SK-N-SH treated with all-trans-retinoic acid at 6 μM for 48 hours (cell line): ENCODE results near the gene SH3PXD2B.

Experiments
- ATAC-seq: fragments of 200-7000 bp; cut with Tn5 transposase; 3 replicates; pipeline ENCODE4 v1.9.1; 2020; ENCODE audit warnings: mild to moderate bottlenecking, moderate library complexity
- ARNTL ChIP-seq: fragments of 450-650 bp; formaldehyde crosslinking; IDR thresholded peaks from 2 replicates; pipeline ENCODE4 v1.5.0; 2020; ENCODE audit warnings: low read depth, mild to moderate bottlenecking, moderate library complexity, borderline replicate concordance
- BACH2 ChIP-seq: fragments of 250-450 bp; sonication (Bioruptor Pico); IDR thresholded peaks from 2 replicates; pipeline ENCODE4 v1.9.0; 2021; ENCODE audit warnings: mild to moderate bottlenecking, borderline replicate concordance
- CREB5 ChIP-seq: fragments of 250-450 bp; sonication (Bioruptor Pico); IDR thresholded peaks from 2 replicates; pipeline ENCODE4 v1.5.1; 2020; ENCODE audit warnings: low read depth, mild to moderate bottlenecking, moderate library complexity
- CSDC2 ChIP-seq: fragments of 250-450 bp; sonication (Bioruptor Pico); IDR thresholded peaks from 2 replicates; pipeline ENCODE4 v1.5.0; 2020; ENCODE audit warnings: mild to moderate bottlenecking, moderate library complexity
- ESRRG ChIP-seq: fragments of 250-450 bp; sonication (Bioruptor Pico); IDR thresholded peaks from 2 replicates; pipeline ENCODE4 v1.6.1; 2021; ENCODE audit warnings: mild to moderate bottlenecking
- GLIS3 ChIP-seq: fragments of 250-450 bp; sonication (Bioruptor Pico); IDR thresholded peaks from 2 replicates; pipeline ENCODE4 v1.5.0; 2020; ENCODE audit warnings: mild to moderate bottlenecking, moderate library complexity
- ISL1 ChIP-seq: fragments of 250-450 bp; sonication (Bioruptor Pico); IDR thresholded peaks from 2 replicates; pipeline ENCODE4 v2.1.2; 2022; ENCODE audit warnings: mild to moderate bottlenecking, moderate library complexity
- OSR1 ChIP-seq: fragments of 250-450 bp; sonication (Bioruptor Pico); IDR thresholded peaks from 2 replicates; pipeline ENCODE4 v1.8.0; 2022; ENCODE audit warnings: moderate library complexity, mild to moderate bottlenecking, inconsistent platforms
- PATZ1 ChIP-seq: fragments of 250-450 bp; sonication (Bioruptor Pico); IDR thresholded peaks from 2 replicates; pipeline ENCODE4 v1.8.0; 2020; ENCODE audit warnings: mild to moderate bottlenecking, moderate library complexity, borderline replicate concordance
- SNAI2 ChIP-seq: fragments of 250-450 bp; sonication (Bioruptor Pico); IDR thresholded peaks from 2 replicates; pipeline ENCODE4 v1.5.0; 2020; ENCODE audit warnings: mild to moderate bottlenecking, moderate library complexity
- TCF4 ChIP-seq: fragments of 250-450 bp; sonication (Bioruptor Pico); IDR thresholded peaks from 2 replicates; pipeline ENCODE4 v1.8.0; 2021; ENCODE audit warnings: mild to moderate bottlenecking, moderate library complexity, borderline replicate concordance
- TOX ChIP-seq: fragments of 250-450 bp; sonication (Bioruptor Pico); IDR thresholded peaks from 2 replicates; pipeline ENCODE4 v1.8.0; 2021; ENCODE audit warnings: mild to moderate bottlenecking, moderate library complexity, borderline replicate concordance
- ZC3H10 ChIP-seq: fragments of 250-450 bp; sonication (Bioruptor Pico); IDR thresholded peaks from 2 replicates; pipeline ENCODE4 v1.5.1; 2021; ENCODE audit warnings: mild to moderate bottlenecking, moderate library complexity
- ZFP3 ChIP-seq: fragments of 250-450 bp; sonication (Bioruptor Pico); IDR thresholded peaks from 2 replicates; pipeline ENCODE4 v1.5.0; 2020; ENCODE audit warnings: mild to moderate bottlenecking, moderate library complexity
- ZFP30 ChIP-seq: fragments of 450-650 bp; formaldehyde crosslinking; IDR thresholded peaks from 2 replicates; pipeline ENCODE4 v1.5.0; 2022; ENCODE audit warnings: mild to moderate bottlenecking, moderate library complexity
- ZNF565 ChIP-seq: fragments of 450-650 bp; formaldehyde crosslinking; conservative IDR thresholded peaks from 2 replicates; pipeline ENCODE4 v1.5.0; 2020; ENCODE audit warnings: low read depth, mild to moderate bottlenecking, moderate library complexity
- ZNF70 ChIP-seq: fragments of 450-650 bp; formaldehyde crosslinking; IDR thresholded peaks from 2 replicates; pipeline ENCODE4 v1.5.0; 2020; ENCODE audit warnings: mild to moderate bottlenecking, moderate library complexity
- ZNF8 ChIP-seq: fragments of 450-650 bp; formaldehyde crosslinking; IDR thresholded peaks from 2 replicates; pipeline ENCODE4 v1.5.0; 2020; ENCODE audit warnings: mild to moderate bottlenecking, moderate library complexity
- TF ChIP-seq, protein P1 (sequence below): fragments of 250-450 bp; sonication (Bioruptor Pico); IDR thresholded peaks from 2 replicates; pipeline ENCODE4 v1.5.0; 2020; ENCODE audit warnings: mild to moderate bottlenecking, moderate library complexity
- TF ChIP-seq, protein P2 (sequence below): fragments of 250-450 bp; sonication (Bioruptor Pico); IDR thresholded peaks from 2 replicates; pipeline ENCODE4 v1.5.1; 2021; ENCODE audit warnings: mild to moderate bottlenecking, moderate library complexity
- TF ChIP-seq, protein P3 (sequence below): fragments of 250-450 bp; sonication (Bioruptor Pico); IDR thresholded peaks from 2 replicates; pipeline ENCODE4 v1.8.0; 2021; ENCODE audit warnings: low read depth, mild to moderate bottlenecking, moderate library complexity, borderline replicate concordance

SH3PXD2B gene

GRCh38 chr5:172348084-172348483 lies 106.2 kb downstream of the SH3PXD2B start (continued):
- TF ChIP-seq, protein P1, sequence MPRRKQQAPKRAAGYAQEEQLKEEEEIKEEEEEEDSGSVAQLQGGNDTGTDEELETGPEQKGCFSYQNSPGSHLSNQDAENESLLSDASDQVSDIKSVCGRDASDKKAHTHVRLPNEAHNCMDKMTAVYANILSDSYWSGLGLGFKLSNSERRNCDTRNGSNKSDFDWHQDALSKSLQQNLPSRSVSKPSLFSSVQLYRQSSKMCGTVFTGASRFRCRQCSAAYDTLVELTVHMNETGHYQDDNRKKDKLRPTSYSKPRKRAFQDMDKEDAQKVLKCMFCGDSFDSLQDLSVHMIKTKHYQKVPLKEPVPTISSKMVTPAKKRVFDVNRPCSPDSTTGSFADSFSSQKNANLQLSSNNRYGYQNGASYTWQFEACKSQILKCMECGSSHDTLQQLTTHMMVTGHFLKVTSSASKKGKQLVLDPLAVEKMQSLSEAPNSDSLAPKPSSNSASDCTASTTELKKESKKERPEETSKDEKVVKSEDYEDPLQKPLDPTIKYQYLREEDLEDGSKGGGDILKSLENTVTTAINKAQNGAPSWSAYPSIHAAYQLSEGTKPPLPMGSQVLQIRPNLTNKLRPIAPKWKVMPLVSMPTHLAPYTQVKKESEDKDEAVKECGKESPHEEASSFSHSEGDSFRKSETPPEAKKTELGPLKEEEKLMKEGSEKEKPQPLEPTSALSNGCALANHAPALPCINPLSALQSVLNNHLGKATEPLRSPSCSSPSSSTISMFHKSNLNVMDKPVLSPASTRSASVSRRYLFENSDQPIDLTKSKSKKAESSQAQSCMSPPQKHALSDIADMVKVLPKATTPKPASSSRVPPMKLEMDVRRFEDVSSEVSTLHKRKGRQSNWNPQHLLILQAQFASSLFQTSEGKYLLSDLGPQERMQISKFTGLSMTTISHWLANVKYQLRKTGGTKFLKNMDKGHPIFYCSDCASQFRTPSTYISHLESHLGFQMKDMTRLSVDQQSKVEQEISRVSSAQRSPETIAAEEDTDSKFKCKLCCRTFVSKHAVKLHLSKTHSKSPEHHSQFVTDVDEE, result no peak
- no peak for TF ChIP-seq ZC3H10 (CRISPR knock-in tag)

- no peak for ATAC-seq
- TF ChIP-seq ZNF70 (CRISPR knock-in tag), result no peak
- TF ChIP-seq ARNTL, result no peak
- no peak for TF ChIP-seq ZNF565 (CRISPR knock-in tag)
- no peak for TF ChIP-seq ZFP3 (CRISPR knock-in tag)
- TF ChIP-seq GLIS3 (CRISPR knock-in tag), result no peak
- TF ChIP-seq TCF4 (CRISPR knock-in tag), result no peak
- TF ChIP-seq ESRRG (CRISPR knock-in tag), result no peak
- TF ChIP-seq CSDC2 (CRISPR knock-in tag), result no peak
- no peak for TF ChIP-seq PATZ1
- TF ChIP-seq SNAI2 (CRISPR knock-in tag), result no peak
Measured at GRCh38 chr5:172347496-172348052, 106.8 kb downstream of the SH3PXD2B start.

GRCh38 chr5:172345881-172346280 lies 108.4 kb downstream of the SH3PXD2B start:
- ATAC-seq, result no peak
- TF ChIP-seq SNAI2 (CRISPR knock-in tag) (no peak), ARNTL (no peak), CREB5 (no peak), OSR1 (CRISPR knock-in tag) (no peak), PATZ1 (no peak), CSDC2 (CRISPR knock-in tag) (no peak), GLIS3 (CRISPR knock-in tag) (no peak), ZNF8 (CRISPR knock-in tag) (no peak), BACH2 (CRISPR knock-in tag) (no peak), ZNF70 (CRISPR knock-in tag) (no peak), TOX (CRISPR knock-in tag) (no peak), ISL1 (no peak), ZFP30 (no peak)
- TF ChIP-seq, protein P1, result no peak
- TF ChIP-seq, protein P2, sequence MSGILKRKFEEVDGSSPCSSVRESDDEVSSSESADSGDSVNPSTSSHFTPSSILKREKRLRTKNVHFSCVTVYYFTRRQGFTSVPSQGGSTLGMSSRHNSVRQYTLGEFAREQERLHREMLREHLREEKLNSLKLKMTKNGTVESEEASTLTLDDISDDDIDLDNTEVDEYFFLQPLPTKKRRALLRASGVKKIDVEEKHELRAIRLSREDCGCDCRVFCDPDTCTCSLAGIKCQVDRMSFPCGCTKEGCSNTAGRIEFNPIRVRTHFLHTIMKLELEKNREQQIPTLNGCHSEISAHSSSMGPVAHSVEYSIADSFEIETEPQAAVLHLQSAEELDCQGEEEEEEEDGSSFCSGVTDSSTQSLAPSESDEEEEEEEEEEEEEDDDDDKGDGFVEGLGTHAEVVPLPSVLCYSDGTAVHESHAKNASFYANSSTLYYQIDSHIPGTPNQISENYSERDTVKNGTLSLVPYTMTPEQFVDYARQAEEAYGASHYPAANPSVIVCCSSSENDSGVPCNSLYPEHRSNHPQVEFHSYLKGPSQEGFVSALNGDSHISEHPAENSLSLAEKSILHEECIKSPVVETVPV (CRISPR knock-in tag), result no peak
- TF ChIP-seq, protein P3, sequence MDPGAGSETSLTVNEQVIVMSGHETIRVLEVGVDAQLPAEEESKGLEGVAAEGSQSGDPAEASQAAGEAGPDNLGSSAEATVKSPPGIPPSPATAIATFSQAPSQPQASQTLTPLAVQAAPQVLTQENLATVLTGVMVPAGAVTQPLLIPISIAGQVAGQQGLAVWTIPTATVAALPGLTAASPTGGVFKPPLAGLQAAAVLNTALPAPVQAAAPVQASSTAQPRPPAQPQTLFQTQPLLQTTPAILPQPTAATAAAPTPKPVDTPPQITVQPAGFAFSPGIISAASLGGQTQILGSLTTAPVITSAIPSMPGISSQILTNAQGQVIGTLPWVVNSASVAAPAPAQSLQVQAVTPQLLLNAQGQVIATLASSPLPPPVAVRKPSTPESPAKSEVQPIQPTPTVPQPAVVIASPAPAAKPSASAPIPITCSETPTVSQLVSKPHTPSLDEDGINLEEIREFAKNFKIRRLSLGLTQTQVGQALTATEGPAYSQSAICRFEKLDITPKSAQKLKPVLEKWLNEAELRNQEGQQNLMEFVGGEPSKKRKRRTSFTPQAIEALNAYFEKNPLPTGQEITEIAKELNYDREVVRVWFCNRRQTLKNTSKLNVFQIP (CRISPR knock-in tag), result no peak
